GM21529 (cell line): Measurements from ENCODE around the gene SHMT2.

Source experiments
- ATAC-seq: cut with Tn5 transposase; IDR thresholded peaks from one replicate; pipeline ENCODE4 v1.9.1; 2021; ENCODE audit not compliant: unreplicated experiment

SHMT2 gene

GRCh38 chr12:57213763-57214397 lies 15.6 kb upstream of the SHMT2 start:
- ATAC-seq = no peak

DNA sequence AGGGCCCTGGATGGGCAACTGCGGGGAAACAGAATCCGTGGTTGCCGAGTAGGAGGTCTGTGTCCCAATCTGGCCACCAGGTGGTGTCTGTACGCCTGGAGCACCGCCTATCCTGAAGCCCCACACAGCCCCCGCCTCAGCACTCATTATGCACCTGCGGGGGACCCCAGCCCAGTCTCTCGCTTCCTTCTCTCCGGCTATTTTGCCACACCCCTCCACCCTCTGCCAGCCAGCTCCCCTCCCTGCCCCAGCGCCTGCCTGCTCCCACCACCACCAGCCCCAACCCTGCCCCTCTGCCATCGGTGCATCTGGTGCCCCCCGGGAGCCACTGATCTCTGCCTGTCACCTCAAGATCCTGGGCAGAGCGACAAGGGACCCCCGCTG lies 15.1 kb upstream of the SHMT2 start:
- ATAC-seq = peak; percentile 44

- ATAC-seq = no peak
These were observed 14.4 kb upstream of the SHMT2 start for GRCh38 chr12:57215065-57215464.

DNA sequence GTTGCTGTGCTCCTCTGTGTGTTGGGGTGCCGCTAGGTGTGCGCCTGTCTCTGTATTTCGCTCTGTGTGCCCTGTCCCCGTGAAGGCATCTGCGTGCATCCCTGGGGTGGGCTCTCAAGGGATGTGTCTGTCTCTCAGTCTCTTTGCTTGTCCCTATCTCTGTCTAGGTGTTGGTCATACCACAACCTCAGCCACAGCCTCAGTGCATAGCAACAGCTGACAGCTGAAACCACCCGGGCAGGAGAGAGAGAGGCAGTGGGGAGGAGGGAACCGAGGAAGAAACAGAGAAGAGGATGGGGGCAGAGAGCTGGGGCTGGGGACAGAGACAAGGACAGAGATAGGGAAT lies 13.9 kb upstream of the SHMT2 start:
- no peak for ATAC-seq

GRCh38 chr12:57216014-57216911 lies 13.2 kb upstream of the SHMT2 start, which contains the start of gene NXPH4:
TSS of gene NXPH4 (plus strand) at chr12:57216794. CDS start at chr12:57216970, 176 bp downstream.
- ATAC-seq = no peak

GRCh38 chr12:57216921-57217879 lies 12.3 kb upstream of the SHMT2 start:
- no peak for ATAC-seq

DNA sequence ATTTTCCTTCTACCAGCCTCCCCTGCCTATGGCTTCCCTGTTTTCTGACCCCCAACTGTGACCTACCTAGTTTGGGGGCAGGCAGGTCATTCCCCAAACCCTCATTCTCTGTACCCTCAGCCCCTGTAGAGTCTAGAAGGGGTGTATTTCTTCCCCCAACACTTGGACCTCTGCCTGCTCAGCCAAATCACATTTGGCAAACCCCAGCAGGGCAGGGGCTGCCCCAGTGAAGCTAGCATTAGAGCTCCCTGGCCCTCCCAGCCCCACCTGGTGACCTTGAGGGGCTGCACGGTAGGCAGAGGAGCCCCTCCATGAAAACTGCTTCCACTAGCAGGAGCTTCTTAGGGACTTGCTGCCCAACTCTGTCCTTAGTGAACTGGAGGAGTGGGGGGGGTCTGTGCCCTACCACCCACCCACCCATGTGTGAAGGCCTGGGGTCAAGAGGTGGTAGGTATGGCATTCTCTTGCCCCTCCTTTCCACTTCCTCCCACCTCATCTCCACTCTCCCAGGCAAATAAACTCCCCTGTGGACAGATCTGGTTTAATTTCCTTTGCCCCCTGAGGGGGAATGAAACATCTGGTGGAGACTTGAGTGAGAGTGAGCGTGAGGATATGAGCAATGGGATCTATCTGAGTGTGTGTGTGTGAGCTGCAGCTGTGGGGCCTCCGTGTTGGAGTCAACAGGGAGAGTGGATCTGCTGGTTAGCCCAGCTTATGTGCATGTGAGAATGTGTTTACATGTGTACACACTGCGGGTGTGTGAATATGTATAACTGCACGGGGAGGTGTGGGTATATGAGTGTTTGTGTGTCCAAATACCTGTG lies 11.3 kb upstream of the SHMT2 start:
- no peak for ATAC-seq

DNA sequence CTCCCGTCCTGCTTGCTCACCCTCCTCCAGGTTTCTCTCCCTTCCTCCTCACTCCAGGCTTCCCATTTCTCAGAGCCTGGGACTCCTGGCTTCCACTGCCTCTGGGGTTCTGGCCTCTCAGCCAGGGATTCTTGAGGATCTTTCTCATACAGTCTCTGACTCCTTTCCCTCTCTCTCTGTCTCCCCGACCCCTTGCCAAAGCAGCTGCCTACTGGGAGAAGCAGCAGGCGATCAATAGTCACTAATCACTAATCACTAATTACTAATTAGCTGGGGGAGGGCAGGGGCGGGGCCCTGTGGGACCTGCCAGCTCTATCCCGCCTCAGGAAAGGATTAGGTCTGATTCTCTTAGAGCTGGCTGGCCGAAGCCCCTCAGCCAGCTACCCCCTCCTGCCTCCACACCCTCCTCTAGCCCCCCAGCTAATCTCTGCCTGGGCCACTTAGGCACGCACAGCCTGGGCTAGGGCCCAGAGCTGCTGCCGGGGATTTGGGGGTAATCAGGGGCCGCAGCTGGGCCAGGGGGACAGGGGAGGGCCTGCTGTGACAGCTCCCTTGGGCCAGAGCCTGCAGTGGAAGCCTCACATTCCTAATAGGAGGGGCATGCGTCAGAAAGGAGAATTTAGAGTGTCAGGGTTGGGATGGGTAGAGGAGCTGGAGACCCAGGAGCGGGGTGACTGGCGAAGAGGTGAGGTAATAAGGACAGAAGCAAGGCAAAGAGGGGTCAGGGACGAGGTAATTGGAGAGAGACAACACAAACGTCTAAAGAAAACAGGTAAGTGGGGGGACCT lies 10.1 kb upstream of the SHMT2 start:
- no peak for ATAC-seq

DNA sequence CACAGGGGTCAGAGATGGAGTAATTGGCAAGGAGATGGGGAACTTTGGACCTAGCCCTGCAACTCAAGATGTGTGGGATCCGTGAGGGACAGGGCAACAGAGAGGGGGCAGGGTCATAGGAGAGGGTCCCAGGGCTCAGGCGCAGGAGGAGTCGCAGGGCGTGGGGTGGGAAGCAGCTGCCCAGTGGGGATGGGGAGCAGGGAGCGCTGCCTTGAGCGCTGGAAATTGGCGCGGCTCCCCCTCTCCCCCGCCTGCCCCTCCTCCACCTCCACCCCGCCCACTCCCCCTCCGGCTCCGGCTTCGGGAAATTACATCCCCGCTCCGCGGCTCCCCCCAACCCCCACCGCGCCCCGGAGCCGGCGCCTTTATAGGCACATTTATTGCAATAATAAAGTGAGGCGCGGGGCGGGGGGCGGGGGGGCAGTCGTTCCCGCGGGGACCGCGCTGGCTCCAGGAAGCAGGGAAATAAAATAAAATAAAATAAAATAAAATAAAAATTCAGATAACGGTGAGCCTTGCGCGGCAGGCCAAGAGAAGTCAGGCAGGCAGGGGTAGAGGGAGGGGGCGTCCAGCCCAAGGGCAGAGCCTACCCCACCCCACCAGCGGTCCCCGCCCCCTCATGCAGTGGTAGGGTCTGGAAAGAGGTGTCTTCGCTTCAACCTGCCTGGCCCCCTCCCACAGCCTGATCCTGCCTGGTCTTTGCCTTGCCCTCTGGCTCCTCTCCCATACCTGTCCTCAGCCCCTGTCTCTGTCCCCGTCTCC lies 9.3 kb upstream of the SHMT2 start:
- ATAC-seq = no peak

- ATAC-seq = no peak
These were observed 8.7 kb upstream of the SHMT2 start for GRCh38 chr12:57220770-57221168.

DNA sequence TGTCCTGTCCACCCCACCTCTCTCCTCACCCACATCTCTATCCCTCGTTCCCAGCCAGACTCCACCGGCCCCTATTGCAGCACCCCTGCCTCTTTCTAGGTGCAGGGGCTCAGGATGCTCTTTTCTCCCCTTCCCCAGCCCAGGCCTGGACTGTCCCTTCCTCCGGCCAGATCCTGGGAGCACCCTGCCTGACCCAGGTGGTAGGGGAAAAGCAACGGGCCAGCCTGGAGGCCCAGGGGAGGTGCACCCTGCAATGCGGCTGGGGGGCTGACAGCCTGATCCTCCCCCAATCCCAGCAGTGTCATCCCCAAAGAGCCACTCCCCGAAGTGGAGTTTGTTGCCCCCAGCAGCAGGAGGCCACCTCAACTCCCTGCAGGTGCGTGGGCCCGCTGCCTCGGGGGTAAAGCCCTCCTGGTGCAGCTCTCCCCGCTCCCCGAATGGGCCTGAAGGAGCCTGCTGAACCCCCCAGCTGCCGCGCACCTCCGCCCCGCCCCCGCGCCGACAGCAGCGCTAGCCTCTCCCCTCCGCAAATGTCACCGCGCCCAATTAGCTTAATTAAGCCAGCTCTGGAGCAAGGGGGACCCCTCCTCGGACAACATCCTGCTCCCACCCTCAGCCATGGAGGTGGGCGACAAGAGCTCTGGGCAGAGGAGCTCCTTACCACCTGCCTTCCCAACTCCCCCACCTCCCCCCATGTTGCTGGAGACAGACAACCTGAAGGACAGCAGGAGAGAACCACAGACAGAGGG lies 8.2 kb upstream of the SHMT2 start:
- ATAC-seq = no peak

GRCh38 chr12:57222286-57223190 lies 7.0 kb upstream of the SHMT2 start:
- ATAC-seq = no peak

DNA sequence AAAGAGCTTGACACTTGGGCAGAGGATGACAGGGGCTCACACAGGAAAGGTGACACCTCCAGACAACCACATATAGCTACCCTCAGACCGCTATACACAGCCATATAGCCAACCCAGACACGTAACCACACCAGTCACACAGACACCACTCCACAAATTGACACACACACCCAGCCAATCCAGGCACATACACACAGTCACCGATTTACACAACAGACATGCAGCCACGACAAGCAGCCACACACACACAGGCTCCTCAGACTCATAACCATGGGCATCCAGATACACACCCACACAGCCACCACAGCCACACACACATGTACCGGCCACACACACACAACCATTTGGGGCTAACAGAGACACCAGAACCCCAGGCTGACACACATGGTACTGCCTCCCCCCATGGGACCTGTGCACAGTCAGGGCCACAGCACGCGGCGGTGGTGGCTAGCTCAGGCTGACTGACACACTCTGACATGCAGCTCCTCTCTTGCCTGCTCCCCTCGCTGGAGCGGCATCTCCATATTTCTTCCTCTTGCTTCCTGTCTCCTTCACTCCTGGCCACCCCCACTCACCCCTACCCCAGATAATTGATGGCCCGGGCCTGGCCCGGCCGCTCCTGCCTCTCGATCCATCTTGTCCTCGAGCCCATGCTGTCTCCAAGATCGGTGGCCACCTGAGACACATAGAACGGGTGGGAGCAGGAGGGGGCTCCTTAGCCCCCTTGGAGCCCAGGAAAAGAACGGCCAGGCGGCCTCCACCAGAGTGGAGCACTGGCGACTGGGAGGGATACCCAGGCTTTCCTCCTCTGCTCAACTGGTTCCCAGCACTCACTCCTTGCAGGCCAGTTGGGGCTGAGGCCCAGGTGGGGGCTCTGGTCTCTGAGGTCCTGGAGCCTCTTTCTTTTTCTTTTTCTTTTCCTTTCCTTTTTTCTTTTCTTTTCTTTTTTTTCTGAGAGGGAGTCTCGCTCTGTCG lies 6.0 kb upstream of the SHMT2 start:
- no peak for ATAC-seq

GRCh38 chr12:57224278-57224972 lies 5.1 kb upstream of the SHMT2 start:
- no peak for ATAC-seq

DNA sequence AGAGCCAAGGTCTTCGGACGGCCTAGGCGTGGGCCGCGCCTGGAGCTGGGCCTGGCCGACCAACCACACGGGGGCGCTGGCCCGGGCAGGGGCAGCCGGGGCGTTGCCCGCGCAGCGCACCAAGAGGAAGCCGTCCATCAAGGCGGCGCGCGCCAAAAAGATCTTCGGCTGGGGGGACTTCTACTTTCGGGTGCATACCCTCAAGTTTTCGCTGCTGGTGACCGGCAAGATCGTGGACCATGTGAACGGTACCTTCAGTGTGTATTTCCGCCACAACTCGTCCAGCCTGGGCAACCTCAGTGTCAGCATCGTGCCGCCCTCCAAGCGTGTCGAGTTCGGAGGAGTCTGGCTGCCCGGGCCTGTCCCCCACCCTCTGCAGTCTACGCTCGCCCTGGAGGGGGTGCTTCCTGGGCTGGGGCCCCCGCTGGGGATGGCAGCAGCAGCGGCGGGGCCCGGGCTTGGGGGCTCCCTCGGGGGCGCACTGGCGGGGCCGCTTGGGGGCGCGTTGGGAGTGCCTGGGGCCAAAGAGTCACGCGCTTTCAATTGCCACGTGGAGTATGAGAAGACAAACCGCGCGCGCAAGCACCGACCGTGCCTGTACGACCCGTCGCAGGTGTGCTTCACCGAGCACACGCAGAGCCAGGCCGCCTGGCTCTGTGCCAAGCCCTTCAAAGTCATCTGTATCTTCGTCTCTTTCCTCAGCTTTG lies 4.4 kb upstream of the SHMT2 start:
- no peak for ATAC-seq
